NCI-H82 (cell line): Measurements from ENCODE around the gene CNOT11.
A peak's percentile ranks its signal among the peaks of the same experiment; 100 is the strongest.
"Not testable (repeated sequence)": the region's sequence is repeated elsewhere in the genome, so short reads cannot be mapped to it uniquely, and the experiment has no call there.

Experiments used
- DNase-seq: peaks from one replicate; lab custom pipeline; 2025; lab: John Stamatoyannopoulos, UW

Gene CNOT11

GRCh38 chr2:101245468-101245867, 7.2 kb upstream of the CNOT11 start:
- DNase-seq = not testable (repeated sequence)

- not testable (repeated sequence) for DNase-seq
Observed at GRCh38 chr2:101248756-101249155, 3.9 kb upstream of the CNOT11 start.

- DNase-seq = no peak
Observed at GRCh38 chr2:101249826-101250225, 2.9 kb upstream of the CNOT11 start.

- peak; percentile 52 for DNase-seq
Observed at GRCh38 chr2:101251246-101251781, 1.4 kb upstream of the CNOT11 start.

- peak; percentile 71 for DNase-seq
Observed at GRCh38 chr2:101251844-101252407, 760 bp upstream of the CNOT11 start.

- DNase-seq = peak; percentile 59
Observed at GRCh38 chr2:101253013-101253702, 472 bp downstream of the CNOT11 start.

GRCh38 chr2:101253703-101254450, 1.2 kb downstream of the CNOT11 start:
- DNase-seq = no peak

GRCh38 chr2:101255501-101255900, 2.8 kb downstream of the CNOT11 start:
- no peak for DNase-seq

- no peak for DNase-seq
Observed at GRCh38 chr2:101256316-101256715, 3.6 kb downstream of the CNOT11 start.

- DNase-seq = no peak
Observed at GRCh38 chr2:101258804-101259203, 6.1 kb downstream of the CNOT11 start.

- DNase-seq = no peak
Observed at GRCh38 chr2:101262142-101262541, 9.5 kb downstream of the CNOT11 start.

GRCh38 chr2:101263377-101263800, 10.7 kb downstream of the CNOT11 start:
- DNase-seq = no peak

GRCh38 chr2:101264360-101264939, 11.8 kb downstream of the CNOT11 start:
- no peak for DNase-seq

GRCh38 chr2:101265893-101266499, 13.3 kb downstream of the CNOT11 start:
- no peak for DNase-seq

- no peak for DNase-seq
Observed at GRCh38 chr2:101267671-101268656, 15.3 kb downstream of the CNOT11 start.

GRCh38 chr2:101270700-101271259, 18.1 kb downstream of the CNOT11 start:
- no peak for DNase-seq

GRCh38 chr2:101272045-101272784, 19.5 kb downstream of the CNOT11 start:
- DNase-seq = no peak

GRCh38 chr2:101273056-101273455, 20.4 kb downstream of the CNOT11 start:
- DNase-seq = peak; percentile 13

GRCh38 chr2:101274142-101274541, 21.5 kb downstream of the CNOT11 start:
- no peak for DNase-seq

- no peak for DNase-seq
Observed at GRCh38 chr2:101277111-101277510, 24.4 kb downstream of the CNOT11 start.
